NOMO-1 (cell line): ENCODE results near the gene JUND.
A peak's percentile ranks its signal among the peaks of the same experiment; 100 is the strongest.

ENCODE experiments used
- DNase-seq, 2 experiments: peaks; one replicate each; lab custom pipeline; 2025; ENCODE audit not compliant: unreplicated experiment in 2 of 2; lab: John Stamatoyannopoulos, UW

The JUND gene

GRCh38 chr19:18291019-18291524 lies 9.7 kb upstream of the JUND start:
- no peak for DNase-seq

- DNase-seq: peak; percentile 28 to 30
Measured at GRCh38 chr19:18290302-18291018, 9.0 kb upstream of the JUND start.

- DNase-seq: peak in 1 of 2 experiments; percentile 18
Measured at GRCh38 chr19:18289471-18290301, 8.3 kb upstream of the JUND start.

- no peak for DNase-seq
Measured at GRCh38 chr19:18287836-18288772, 6.7 kb upstream of the JUND start.

GRCh38 chr19:18286973-18287635 lies 5.7 kb upstream of the JUND start:
- DNase-seq: no peak

GRCh38 chr19:18284712-18285360 lies 3.4 kb upstream of the JUND start:
- no peak for DNase-seq

GRCh38 chr19:18283338-18283737 lies 1.9 kb upstream of the JUND start:
- DNase-seq: no peak

- DNase-seq: no peak
Measured at GRCh38 chr19:18282788-18283141, 1.3 kb upstream of the JUND start.

GRCh38 chr19:18282021-18282787 lies 782 bp upstream of the JUND start:
- peak; percentile 60 to 68 for DNase-seq

GRCh38 chr19:18280247-18281081 lies 958 bp downstream of the JUND start:
- DNase-seq: peak; percentile 49 to 60

- DNase-seq: peak; percentile 91 to 95
Measured at GRCh38 chr19:18279516-18280246, 1.7 kb downstream of the JUND start.

- DNase-seq: peak in 1 of 2 experiments; percentile 66
Measured at GRCh38 chr19:18279266-18279515, 2.2 kb downstream of the JUND start.

GRCh38 chr19:18278521-18279265 lies 2.7 kb downstream of the JUND start:
- no peak for DNase-seq

- DNase-seq: peak; percentile 72 to 75
Measured at GRCh38 chr19:18274781-18275356, 6.6 kb downstream of the JUND start.

GRCh38 chr19:18274219-18274780 lies 7.1 kb downstream of the JUND start, which contains the start of gene IQCN:
TSS of gene IQCN (minus strand) at chr19:18274452. CDS start at chr19:18269478, 4,974 bp downstream.
- peak in 1 of 2 experiments; percentile 43 for DNase-seq

GRCh38 chr19:18273561-18274218 lies 7.7 kb downstream of the JUND start:
- DNase-seq: no peak
